RWPE2 (cell line): ENCODE measurements around the gene AFF1.
A peak's percentile ranks its signal among the peaks of the same experiment; 100 is the strongest.
"Not testable (repeated sequence)": the region's sequence is repeated elsewhere in the genome, so short reads cannot be mapped to it uniquely, and the experiment has no call there.

ENCODE experiments used
- ATAC-seq: fragments of 200-7000 bp; cut with Tn5 transposase; 3 replicates; pipeline ENCODE4 v1.9.1; 2021; ENCODE audit warnings: low read depth
- DNase-seq: peaks from one replicate; pipeline ENCODE4 v3.0.0-alpha.2; 2020; ENCODE audit warnings: low spot score
- H3K27ac ChIP-seq: fragments of 450-650 bp; 2 replicates; pipeline ENCODE4 v1.5.1; 2017; ENCODE audit warnings: mild to moderate bottlenecking; ENCODE audit not compliant: poor library complexity, severe bottlenecking
- H3K27me3 ChIP-seq: fragments of 250-450 bp; sonication (Bioruptor Pico); 2 replicates; pipeline ENCODE4 v1.5.1; 2021; ENCODE audit warnings: mild to moderate bottlenecking, moderate library complexity; ENCODE audit not compliant: insufficient read depth, poor library complexity, severe bottlenecking
- H3K36me3 ChIP-seq: fragments of 250-450 bp; sonication (Bioruptor Pico); 2 replicates; pipeline ENCODE4 v1.5.1; 2020; ENCODE audit warnings: low read depth, mild to moderate bottlenecking, moderate library complexity
- H3K4me1 ChIP-seq: fragments of 250-450 bp; sonication (Bioruptor Pico); 2 replicates; pipeline ENCODE4 v1.5.1; 2021; ENCODE audit warnings: mild to moderate bottlenecking, moderate library complexity; ENCODE audit not compliant: insufficient read depth, poor library complexity, severe bottlenecking
- H3K4me3 ChIP-seq: fragments of 250-450 bp; sonication (Bioruptor Pico); 2 replicates; pipeline ENCODE4 v1.5.1; 2021; ENCODE audit warnings: mild to moderate bottlenecking, moderate library complexity; ENCODE audit not compliant: severe bottlenecking
- H3K9me3 ChIP-seq: fragments of 250-450 bp; sonication (Bioruptor Pico); 2 replicates; pipeline ENCODE4 v1.5.1; 2021; ENCODE audit warnings: mild to moderate bottlenecking, moderate library complexity; ENCODE audit not compliant: severe bottlenecking
- TF ChIP-seq, protein P1 (sequence below): fragments of 450-650 bp; IDR thresholded peaks from one replicate; pipeline ENCODE4 v1.5.1; 2017; ENCODE audit warnings: mild to moderate bottlenecking, moderate library complexity; ENCODE audit not compliant: poor library complexity, severe bottlenecking

Gene AFF1

DNA sequence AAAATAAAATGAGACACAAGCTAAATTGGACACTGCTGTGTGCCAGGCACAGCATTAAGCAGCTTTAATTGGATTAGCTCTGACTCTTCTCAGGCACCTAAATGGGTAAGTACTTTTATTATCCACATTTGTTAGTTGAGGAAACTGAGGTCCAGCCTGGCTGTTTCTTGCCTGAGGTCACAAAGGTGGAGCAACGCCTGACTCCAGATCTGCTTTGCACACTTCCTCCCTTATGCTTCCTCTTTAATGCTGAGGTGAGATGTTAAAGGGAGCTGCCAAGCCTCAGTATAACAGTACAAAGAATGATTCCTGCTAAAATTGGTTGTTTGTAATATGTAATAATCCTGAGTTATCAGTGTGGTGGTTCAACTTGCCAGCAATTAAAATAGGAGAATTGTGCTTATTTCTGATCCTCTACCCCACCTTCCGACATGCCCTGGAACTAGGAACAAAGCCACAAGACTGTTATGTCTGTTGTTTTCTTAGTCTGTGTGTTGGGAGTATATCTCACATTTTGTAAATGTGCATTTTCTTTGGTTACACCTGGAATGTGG is 74.4 kb downstream of the AFF1 start:
- Histone ChIP-seq H3K4me3 (no peak overlapping the region), H3K27ac (no peak overlapping the region), H3K27me3 (no peaks in the 10 kb centered on the region), H3K9me3 (no peaks in the 10 kb centered on the region), H3K4me1 (peaks cover 38% of the 10 kb centered on the region), H3K36me3 (no peaks in the 10 kb centered on the region)
- no peak for ATAC-seq
- no peak for DNase-seq
- TF ChIP-seq, protein P1, sequence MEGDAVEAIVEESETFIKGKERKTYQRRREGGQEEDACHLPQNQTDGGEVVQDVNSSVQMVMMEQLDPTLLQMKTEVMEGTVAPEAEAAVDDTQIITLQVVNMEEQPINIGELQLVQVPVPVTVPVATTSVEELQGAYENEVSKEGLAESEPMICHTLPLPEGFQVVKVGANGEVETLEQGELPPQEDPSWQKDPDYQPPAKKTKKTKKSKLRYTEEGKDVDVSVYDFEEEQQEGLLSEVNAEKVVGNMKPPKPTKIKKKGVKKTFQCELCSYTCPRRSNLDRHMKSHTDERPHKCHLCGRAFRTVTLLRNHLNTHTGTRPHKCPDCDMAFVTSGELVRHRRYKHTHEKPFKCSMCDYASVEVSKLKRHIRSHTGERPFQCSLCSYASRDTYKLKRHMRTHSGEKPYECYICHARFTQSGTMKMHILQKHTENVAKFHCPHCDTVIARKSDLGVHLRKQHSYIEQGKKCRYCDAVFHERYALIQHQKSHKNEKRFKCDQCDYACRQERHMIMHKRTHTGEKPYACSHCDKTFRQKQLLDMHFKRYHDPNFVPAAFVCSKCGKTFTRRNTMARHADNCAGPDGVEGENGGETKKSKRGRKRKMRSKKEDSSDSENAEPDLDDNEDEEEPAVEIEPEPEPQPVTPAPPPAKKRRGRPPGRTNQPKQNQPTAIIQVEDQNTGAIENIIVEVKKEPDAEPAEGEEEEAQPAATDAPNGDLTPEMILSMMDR = no peak

DNA sequence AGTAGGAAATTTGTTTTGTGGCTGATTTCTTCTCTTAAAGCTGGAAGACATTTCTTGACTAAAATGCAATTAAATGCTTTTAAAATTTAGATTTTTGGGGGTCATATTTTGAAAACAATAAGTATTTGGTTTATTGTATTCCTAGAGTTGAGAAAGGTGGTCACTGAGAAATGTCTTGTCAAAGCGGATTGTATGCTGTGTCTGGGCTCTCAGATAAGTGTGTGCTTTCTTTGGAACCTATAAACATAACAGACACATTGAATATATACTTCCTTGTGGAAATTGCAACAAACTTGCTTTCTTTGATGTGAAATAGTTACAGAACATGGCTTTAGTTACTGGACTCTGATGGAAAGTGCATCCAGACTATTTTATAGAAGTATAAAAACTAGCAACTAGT is 75.4 kb downstream of the AFF1 start:
- Histone ChIP-seq H3K9me3 (no peaks in the 10 kb centered on the region), H3K27me3 (no peaks in the 10 kb centered on the region), H3K4me3 (no peak overlapping the region), H3K27ac (no peak overlapping the region), H3K4me1 (peaks cover 43% of the 10 kb centered on the region), H3K36me3 (no peaks in the 10 kb centered on the region)
- ATAC-seq = no peak
- TF ChIP-seq, protein P1 = no peak
- DNase-seq = no peak

DNA sequence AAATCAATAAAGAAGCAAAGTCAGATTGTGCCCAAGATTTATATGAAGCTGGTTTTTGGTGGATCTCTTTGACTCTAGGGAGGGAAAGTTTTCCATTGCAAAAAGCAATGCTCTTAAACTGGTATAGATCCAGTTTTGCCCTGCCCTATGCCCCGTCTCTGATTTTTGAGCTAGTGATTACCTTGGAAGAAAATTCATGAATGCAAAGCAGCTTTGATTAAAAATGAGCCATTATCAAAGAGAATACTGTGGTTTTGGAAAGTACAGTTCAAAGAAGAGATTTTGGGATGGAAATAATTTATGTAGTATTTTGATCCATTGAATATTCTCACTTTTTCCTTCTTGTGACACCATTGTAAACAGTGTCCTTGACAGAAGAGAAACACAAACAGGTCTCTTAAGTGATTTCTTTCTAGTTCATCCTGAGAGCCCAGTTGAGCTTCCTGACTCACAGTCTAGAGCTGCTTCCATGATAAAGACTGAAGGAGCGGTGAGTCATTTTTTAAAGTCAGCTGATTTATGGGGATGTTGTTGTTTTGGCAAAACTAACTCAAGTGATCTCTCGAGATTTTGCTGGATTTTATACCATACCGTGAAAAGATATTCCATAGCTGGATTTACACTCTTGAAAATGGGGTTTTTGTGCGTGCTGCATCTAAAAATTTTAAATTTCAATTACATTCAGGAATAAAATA is 76.7 kb downstream of the AFF1 start:
- H3K36me3 ChIP-seq = no peaks in the 10 kb centered on the region
- peak overlapping the region; percentile 32 for H3K27ac ChIP-seq
- DNase-seq = no peak
- TF ChIP-seq, protein P1 = no peak
- no peak overlapping the region for H3K4me3 ChIP-seq
- peak; percentile 35 for ATAC-seq
- peaks cover 46% of the 10 kb centered on the region for H3K4me1 ChIP-seq
- no peaks in the 10 kb centered on the region for H3K9me3 ChIP-seq
- no peaks in the 10 kb centered on the region for H3K27me3 ChIP-seq

GRCh38 chr4:87012265-87012953 is 77.6 kb downstream of the AFF1 start:
- Histone ChIP-seq H3K4me1 (peaks cover 49% of the 10 kb centered on the region), H3K27me3 (no peaks in the 10 kb centered on the region), H3K4me3 (no peak overlapping the region), H3K27ac (peak overlapping the region; percentile 15), H3K9me3 (no peaks in the 10 kb centered on the region), H3K36me3 (no peaks in the 10 kb centered on the region)
- ATAC-seq = no peak
- no peak for DNase-seq
- TF ChIP-seq, protein P1 = no peak

DNA sequence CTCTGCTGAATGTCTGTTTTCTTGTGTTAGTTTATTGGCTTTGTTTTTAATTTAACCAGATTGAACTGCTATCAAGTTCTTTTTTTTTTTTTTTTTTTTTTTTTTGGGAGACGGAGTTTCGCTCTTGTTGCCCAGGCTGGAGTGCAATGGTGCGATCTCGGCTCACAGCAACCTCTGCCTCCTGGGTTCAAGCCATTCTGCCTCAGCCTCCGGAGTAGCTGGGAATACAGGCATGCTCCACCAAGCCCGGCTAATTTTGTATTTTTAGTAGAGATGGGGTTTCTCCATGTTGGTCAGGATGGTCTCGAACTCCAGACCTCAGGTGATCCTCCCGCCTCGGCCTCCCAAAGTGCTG is 78.1 kb downstream of the AFF1 start:
- ATAC-seq = not testable (repeated sequence)

More for the DNA sequence above, 78.1 kb downstream of the AFF1 start:
- peak overlapping the region; percentile 15 for H3K27ac ChIP-seq
- not testable (repeated sequence) for H3K27me3 ChIP-seq, H3K36me3 ChIP-seq, H3K9me3 ChIP-seq, H3K4me3 ChIP-seq, DNase-seq
- H3K4me1 ChIP-seq = peaks cover 51% of the 10 kb centered on the region
